Measurements from ENCODE around the gene GARNL3. TPM values are rescaled to one million over a fixed set of nuclear protein-coding genes. Genes with fewer than 3 reads are reported as not detected.

The GARNL3 gene
- total RNA-seq, 1 experiment from 2014 or later: 11.5 TPM

DNA sequence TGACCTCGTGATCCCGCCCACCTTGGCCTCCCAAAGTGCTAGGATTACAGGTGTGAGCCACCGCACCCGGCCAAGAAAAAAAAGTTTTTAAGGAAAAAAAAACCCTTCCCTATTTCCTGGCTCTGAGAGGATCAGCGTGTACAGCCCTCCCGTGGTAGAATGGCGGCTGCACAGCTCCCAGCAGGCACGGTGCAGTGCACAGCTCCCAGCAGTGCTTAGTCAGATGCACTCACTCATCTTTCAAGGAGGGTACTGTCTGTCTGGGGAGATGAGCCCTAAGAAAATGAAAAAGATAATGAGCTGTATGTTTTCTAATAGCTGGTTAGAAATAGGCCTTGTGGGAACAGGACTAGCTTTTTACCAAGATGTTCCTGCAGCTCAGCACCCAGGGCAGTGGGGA, 95.7 kb downstream of the GARNL3 start:
- ChIA-PET POLR2A (no interaction called here), CTCF (no interaction called here)
- no TSS peak for BruUV-seq (replicated peaks)
- no peaks in the 10 kb centered on the region for H3K36me3 ChIP-seq (ENCODE audit: control insufficient read depth, insufficient read depth, low read length)
- ATAC-seq: no peak
- DNase-seq (ENCODE audit: low read depth, low spot score): no peak
- intact Hi-C loops (cut with micrococcal nuclease; ENCODE audit: unreplicated experiment): no loop called here
- TF ChIP-seq SIN3A (IDR thresholded peaks at IDR 0.05; ENCODE audit: borderline replicate concordance, insufficient read depth, low read depth, low read length) (no peak), REST (IDR thresholded peaks at IDR 0.05; ENCODE audit: insufficient read depth in 1 of 2, low read depth in 2 of 2, low read length in 1 of 2) (no peak), TCF7L2 (IDR thresholded peaks at IDR 0.05; ENCODE audit: low read depth, low read length) (no peak), POLR2AphosphoS5 (IDR thresholded peaks at IDR 0.05; ENCODE audit: low read depth, low read length) (no peak)
- TF ChIP-seq, protein P1, sequence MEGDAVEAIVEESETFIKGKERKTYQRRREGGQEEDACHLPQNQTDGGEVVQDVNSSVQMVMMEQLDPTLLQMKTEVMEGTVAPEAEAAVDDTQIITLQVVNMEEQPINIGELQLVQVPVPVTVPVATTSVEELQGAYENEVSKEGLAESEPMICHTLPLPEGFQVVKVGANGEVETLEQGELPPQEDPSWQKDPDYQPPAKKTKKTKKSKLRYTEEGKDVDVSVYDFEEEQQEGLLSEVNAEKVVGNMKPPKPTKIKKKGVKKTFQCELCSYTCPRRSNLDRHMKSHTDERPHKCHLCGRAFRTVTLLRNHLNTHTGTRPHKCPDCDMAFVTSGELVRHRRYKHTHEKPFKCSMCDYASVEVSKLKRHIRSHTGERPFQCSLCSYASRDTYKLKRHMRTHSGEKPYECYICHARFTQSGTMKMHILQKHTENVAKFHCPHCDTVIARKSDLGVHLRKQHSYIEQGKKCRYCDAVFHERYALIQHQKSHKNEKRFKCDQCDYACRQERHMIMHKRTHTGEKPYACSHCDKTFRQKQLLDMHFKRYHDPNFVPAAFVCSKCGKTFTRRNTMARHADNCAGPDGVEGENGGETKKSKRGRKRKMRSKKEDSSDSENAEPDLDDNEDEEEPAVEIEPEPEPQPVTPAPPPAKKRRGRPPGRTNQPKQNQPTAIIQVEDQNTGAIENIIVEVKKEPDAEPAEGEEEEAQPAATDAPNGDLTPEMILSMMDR (IDR thresholded peaks at IDR 0.05): no peak
- no peaks in the 10 kb centered on the region for H3K9me3 ChIP-seq (ENCODE audit: control insufficient read depth, insufficient read depth, low read depth, low read length)
- in situ Hi-C loops (cut with HindIII; ENCODE audit: low pct_unique_long_range_greater_than_20kb, low sequenced_read_pairs): no loop called here
- no peaks in the 10 kb centered on the region for H3K4me1 ChIP-seq (ENCODE audit: control insufficient read depth, insufficient read depth, low read length)
- H3K4me3 ChIP-seq (ENCODE audit: low read depth in 2 of 2, low read length in 2 of 2): no peak overlapping the region
- H3K27me3 ChIP-seq (ENCODE audit: control insufficient read depth, insufficient read depth, low read length): no peaks in the 10 kb centered on the region
- no peak overlapping the region for H3K27ac ChIP-seq (ENCODE audit: low read length)

DNA sequence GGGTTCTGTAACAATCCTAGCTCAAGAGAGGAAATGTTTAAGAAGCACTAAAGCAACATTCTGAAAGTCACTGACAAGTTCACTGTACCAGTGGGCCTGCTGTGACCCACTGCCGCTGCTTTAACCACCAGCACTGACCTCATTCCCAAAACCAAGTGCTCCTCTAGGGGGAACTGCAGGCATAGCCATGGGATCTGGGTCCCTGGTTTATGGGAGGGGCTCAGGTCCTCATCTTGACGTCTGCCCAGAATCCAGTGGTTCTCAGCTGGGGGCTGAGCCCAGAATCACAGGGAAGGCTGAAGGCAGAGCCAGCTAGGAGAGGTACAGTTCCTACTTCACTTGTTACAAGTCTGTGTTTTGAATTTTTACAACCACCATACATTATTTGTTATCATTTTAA, 96.3 kb downstream of the GARNL3 start:
- POLR2A ChIA-PET: interaction anchor here (0.6 kb wide), 1 partner anchor 36 kb away, joined by 6 read pairs; the partner anchor contains the start of gene SLC2A8
- peak; percentile 87 for ATAC-seq
- in situ Hi-C loops (cut with HindIII; ENCODE audit: low pct_unique_long_range_greater_than_20kb, low sequenced_read_pairs): no loop called here

More for the DNA sequence above, 96.3 kb downstream of the GARNL3 start:
- no peak for TF ChIP-seq TCF7L2 (IDR thresholded peaks at IDR 0.05; ENCODE audit: low read depth, low read length)
- no peak for TF ChIP-seq POLR2AphosphoS5 (IDR thresholded peaks at IDR 0.05; ENCODE audit: low read depth, low read length)
- no peak for TF ChIP-seq SIN3A (IDR thresholded peaks at IDR 0.05; ENCODE audit: borderline replicate concordance, insufficient read depth, low read depth, low read length)
- TF ChIP-seq, protein P1 (IDR thresholded peaks at IDR 0.05): no peak
- no peak for TF ChIP-seq REST (IDR thresholded peaks at IDR 0.05; ENCODE audit: insufficient read depth in 1 of 2, low read depth in 2 of 2, low read length in 1 of 2)
- H3K9me3 ChIP-seq (ENCODE audit: control insufficient read depth, insufficient read depth, low read depth, low read length): no peaks in the 10 kb centered on the region
- no peak for DNase-seq (ENCODE audit: low read depth, low spot score)
- no peak overlapping the region for H3K4me3 ChIP-seq (ENCODE audit: low read depth in 2 of 2, low read length in 2 of 2)
- CTCF ChIA-PET: no interaction called here
- H3K36me3 ChIP-seq (ENCODE audit: control insufficient read depth, insufficient read depth, low read length): no peaks in the 10 kb centered on the region
- no peaks in the 10 kb centered on the region for H3K27me3 ChIP-seq (ENCODE audit: control insufficient read depth, insufficient read depth, low read length)
- H3K4me1 ChIP-seq (ENCODE audit: control insufficient read depth, insufficient read depth, low read length): no peaks in the 10 kb centered on the region
- H3K27ac ChIP-seq (ENCODE audit: low read length): no peak overlapping the region
- no TSS peak for BruUV-seq (replicated peaks)
- intact Hi-C loops (cut with micrococcal nuclease; ENCODE audit: unreplicated experiment): no loop called here
